ENCODE data around the gene MLLT6. TPM values are rescaled to one million over a fixed set of nuclear protein-coding genes. Genes with fewer than 3 reads are reported as not detected.

MLLT6 gene
- total and polyA plus RNA-seq, 2 of the 13 experiments (the other 11 are each of a cell fraction or from before 2014, with no cell fraction given) = 50.7 to 69.5 TPM

GRCh38 chr17:38719943-38720641 is 15.0 kb downstream of the MLLT6 start (continued):
- peak; percentile 89 for TF ChIP-seq AGO2 (optimal IDR thresholded peaks at IDR 0.05; ENCODE audit: low read depth, low read length)
- no peak for TF ChIP-seq E2F1 (CRISPR knock-in tag; IDR thresholded peaks at IDR 0.05)
- 0 out of 2 replicates have a peak, but pooled peaks have one; percentile 43 for TF ChIP-seq ZNF776 (CRISPR knock-in tag; IDR thresholded peaks at IDR 0.05)
- TF ChIP-seq HNRNPK (IDR thresholded peaks at IDR 0.05; ENCODE audit: low read depth, low read length, poor library complexity, severe bottlenecking) = peak; percentile 5
- no peak for TF ChIP-seq HCFC1 (IDR thresholded peaks at IDR 0.05; ENCODE audit: low read depth, low read length)

DNA sequence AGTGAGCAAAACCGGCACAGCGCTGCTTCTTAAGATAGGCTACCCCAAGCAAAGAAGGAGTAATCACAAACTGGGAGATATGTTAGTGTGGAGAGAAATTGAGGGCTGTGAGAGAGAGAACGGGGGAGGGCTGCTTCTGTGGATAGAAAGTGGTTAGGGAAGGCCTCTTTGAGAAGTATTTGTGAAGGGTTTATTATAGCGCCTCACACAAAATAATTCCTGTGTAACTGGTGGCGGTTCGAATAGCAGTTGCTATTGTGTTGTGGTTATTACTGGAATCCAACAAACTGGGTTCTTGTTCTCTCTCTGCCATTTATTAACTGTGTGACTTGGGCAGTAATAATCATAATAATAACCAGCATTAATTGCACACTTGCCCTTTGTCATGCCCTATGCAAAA is 15.9 kb downstream of the MLLT6 start:
- H3K4me2 ChIP-seq (ENCODE audit: low read depth, low read length) = no peak overlapping the region
- FAIRE-seq = no peak
- H3K4me3 ChIP-seq (replicated peaks in 1 of 3; ENCODE audit: insufficient read depth in 1 of 3, low read depth in 2 of 3, low read length in 3 of 3) = no peak overlapping the region
- H4K20me1 ChIP-seq (ENCODE audit: insufficient read depth, low read length) = no peaks in the 10 kb centered on the region
- WGBS (ENCODE audit: low lambda C conversion rate) = 98% methylated on average over 6 of the region's 6 CpGs
- H3K27me3 ChIP-seq (ENCODE audit: control insufficient read depth in 1 of 2, insufficient read depth in 2 of 2, low read length in 2 of 2) = no peaks in the 10 kb centered on the region
- ChIA-PET CTCF (ENCODE audit: low intra/inter-chr PET ratio, low total read pairs) (no interaction called here), POLR2A (interaction anchor here (1.1 to 5.5 kb wide), 3 partner anchors 10 to 19 kb away, joined by 3 to 38 read pairs (median 13); partner anchors contain the start of gene MLLT6)
- no peak for ATAC-seq
- intact Hi-C loops (cut with micrococcal nuclease; ENCODE audit: unreplicated experiment) (loop anchor here (5.0 kb wide), 1 partner anchor 376 kb away; no protein-coding TSS in a partner anchor), in situ Hi-C loops (cut with HindIII; ENCODE audit: extremely low pct_ligation_motif_present, low pct_unique_long_range_greater_than_20kb) (no loop called here)
- BruUV-seq (replicated peaks) = TSS peak; percentile 20
- H3K4me1 ChIP-seq (ENCODE audit: insufficient read depth, low read length) = peaks cover 32% of the 10 kb centered on the region
- H3K36me3 ChIP-seq (replicated peaks in 1 of 2; ENCODE audit: control insufficient read depth in 1 of 2, insufficient read depth in 2 of 2, low read length in 2 of 2) = peaks cover 40 to 67% of the 10 kb centered on the region in 2 experiments
- no peak overlapping the region for H3K27ac ChIP-seq (ENCODE audit: extremely low read length, insufficient read depth, low read length)
- no peak overlapping the region for H2AFZ ChIP-seq (ENCODE audit: low read length)
- no peak for DNase-seq (ENCODE audit: low spot score)
- no peaks in the 10 kb centered on the region for H3K79me2 ChIP-seq (ENCODE audit: insufficient read depth, low read length)
- H3K9ac ChIP-seq (ENCODE audit: insufficient read depth, low read depth, low read length) = no peak overlapping the region
- no peaks in the 10 kb centered on the region for H3K9me3 ChIP-seq (ENCODE audit: low read length)
- no peak for TF ChIP-seq ZBTB46 (CRISPR knock-in tag; IDR thresholded peaks at IDR 0.05; ENCODE audit: borderline replicate concordance)
- no peak for TF ChIP-seq ZBTB21 (CRISPR knock-in tag; IDR thresholded peaks at IDR 0.05)
- TF ChIP-seq EP300 (IDR thresholded peaks at IDR 0.05; ENCODE audit: low read depth in 2 of 2, low read length in 2 of 2) = no peak
- no peak for TF ChIP-seq EP300 (CRISPR knock-in tag; IDR thresholded peaks at IDR 0.05; ENCODE audit: borderline replicate concordance)
- TF ChIP-seq ZNF264 (CRISPR knock-in tag; IDR thresholded peaks at IDR 0.05) = no peak
- TF ChIP-seq RXRA (CRISPR knock-in tag; IDR thresholded peaks at IDR 0.05) = no peak
- no peak for TF ChIP-seq NFYB (CRISPR knock-in tag; IDR thresholded peaks at IDR 0.05)
- no peak for TF ChIP-seq ZNF687 (CRISPR knock-in tag; IDR thresholded peaks at IDR 0.05)
- TF ChIP-seq ZNF766 (CRISPR knock-in tag; IDR thresholded peaks at IDR 0.05; ENCODE audit: borderline replicate concordance) = no peak

Data from HepG2 (cell line).